Activated T-helper 1 cell treated with anti-CD3 and anti-CD28 coated beads, Interleukin-2, amount 50 U/mL, for 16 hours (primary cell): Measurements from ENCODE around the gene RHBDF1.

Source experiments
- DNase-seq, 2 donors: peaks; one replicate each; pipeline ENCODE4 v3.0.0-alpha.2; 2020; ENCODE audit warnings: low read depth in 1 of 2, low spot score in 1 of 2

RHBDF1 gene

DNA sequence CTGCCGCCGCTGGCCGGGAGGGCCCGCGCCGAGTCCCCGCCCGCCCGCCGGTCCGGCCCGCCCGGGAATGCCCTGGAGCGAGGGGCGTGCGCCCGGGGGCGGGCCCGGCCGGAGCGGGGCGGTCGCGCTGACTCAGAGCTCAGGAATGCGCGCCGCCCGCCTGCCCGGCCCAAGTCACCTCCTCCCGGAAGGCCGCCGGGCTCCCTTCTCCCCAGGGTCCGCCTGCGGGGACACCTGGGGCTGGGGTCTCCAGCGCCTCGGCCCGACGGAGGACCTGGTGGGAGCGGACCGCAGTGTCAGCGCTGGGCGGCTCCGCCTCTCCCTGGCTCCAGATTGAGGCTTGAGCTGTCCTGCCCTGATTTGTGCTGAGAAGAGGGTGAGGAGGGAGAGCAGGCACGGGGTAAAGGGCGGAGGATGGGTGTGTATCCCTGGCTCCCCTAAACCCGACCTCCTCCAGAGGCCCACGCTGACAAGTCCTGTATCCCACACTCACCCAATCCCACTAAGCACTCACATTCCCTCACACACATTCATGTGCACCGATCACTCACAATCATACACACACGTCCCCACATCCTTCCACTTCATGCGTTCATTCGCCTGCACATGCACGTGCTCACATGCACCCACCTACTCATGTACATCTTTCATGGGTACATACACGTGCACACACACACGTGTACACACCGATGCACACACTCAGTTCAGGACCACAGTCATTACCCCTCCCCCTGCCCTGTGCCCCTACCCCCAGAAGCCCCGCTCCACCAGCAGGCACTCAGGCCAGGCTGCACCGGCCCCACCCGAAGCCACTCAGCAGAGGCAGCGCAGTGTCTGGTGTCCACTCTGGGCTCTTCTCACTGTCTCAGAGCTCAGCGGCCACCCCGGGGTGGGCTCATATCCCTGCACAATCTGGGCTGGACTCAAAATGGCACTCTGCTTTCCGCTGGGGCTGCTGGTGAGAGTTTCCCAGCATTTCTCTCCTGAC lies at the start of gene RHBDF1:
TSS of gene RHBDF1 (minus strand) at position 71 of the 988 bp plus-strand sequence. CDS start 7,616 bp downstream, outside the sequence.
- DNase-seq, result no peak

DNA sequence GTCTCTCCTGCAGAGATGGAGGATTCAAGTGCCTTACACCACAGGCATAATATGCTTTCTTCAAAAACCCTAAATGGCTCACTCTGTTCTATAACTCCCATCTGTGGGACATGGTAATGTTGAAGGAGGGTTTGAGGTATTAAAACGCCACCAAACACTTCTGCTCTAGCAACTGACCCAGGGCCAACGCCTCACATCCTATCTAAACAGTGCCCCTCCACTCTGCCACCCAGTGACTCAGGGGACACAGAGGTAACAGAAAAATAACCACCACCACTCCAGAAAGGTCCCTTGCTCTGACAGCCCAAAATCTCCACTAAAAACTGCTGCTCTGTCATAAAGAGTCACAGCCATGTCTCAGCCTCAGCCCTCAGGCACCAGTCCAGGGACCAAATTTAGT lies 48.3 kb upstream of the RHBDF1 start:
- DNase-seq, result no peak

DNA sequence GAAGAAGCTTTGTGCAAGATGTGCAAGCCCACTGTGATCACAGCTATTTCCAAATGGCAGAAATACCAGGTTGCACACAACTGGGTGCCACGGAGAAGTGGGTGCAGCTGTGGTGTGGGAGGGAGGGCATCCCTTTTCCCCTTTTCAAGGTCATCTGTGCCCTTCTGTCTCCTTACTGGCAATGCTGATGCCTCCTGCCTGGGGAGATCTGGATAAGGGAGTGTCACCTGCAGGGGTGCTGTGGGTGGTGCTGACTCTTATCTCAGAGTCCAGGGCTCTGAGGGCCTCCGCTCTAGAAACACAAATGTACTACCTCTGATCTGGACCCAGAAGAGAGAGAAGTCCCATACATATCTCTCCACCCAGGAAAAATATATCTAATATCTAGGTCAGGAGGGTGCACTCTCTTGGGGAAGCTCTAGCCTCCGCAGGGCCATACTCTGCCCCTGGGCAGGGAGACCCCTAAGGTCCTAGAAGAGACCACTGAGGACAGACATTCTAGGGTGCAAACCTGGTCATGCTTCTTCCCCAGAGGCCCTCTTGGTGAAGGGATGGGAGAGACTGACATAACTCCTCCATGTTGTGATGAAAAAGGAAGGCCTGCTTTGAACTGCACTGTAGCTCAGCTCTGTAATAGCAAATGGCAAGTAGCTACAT lies 47.5 kb upstream of the RHBDF1 start:
- no peak for DNase-seq

- no peak for DNase-seq
These were observed 46.9 kb upstream of the RHBDF1 start for GRCh38 chr16:119295-119694.

- no peak for DNase-seq
These were observed 46.4 kb upstream of the RHBDF1 start for GRCh38 chr16:118857-119256.

DNA sequence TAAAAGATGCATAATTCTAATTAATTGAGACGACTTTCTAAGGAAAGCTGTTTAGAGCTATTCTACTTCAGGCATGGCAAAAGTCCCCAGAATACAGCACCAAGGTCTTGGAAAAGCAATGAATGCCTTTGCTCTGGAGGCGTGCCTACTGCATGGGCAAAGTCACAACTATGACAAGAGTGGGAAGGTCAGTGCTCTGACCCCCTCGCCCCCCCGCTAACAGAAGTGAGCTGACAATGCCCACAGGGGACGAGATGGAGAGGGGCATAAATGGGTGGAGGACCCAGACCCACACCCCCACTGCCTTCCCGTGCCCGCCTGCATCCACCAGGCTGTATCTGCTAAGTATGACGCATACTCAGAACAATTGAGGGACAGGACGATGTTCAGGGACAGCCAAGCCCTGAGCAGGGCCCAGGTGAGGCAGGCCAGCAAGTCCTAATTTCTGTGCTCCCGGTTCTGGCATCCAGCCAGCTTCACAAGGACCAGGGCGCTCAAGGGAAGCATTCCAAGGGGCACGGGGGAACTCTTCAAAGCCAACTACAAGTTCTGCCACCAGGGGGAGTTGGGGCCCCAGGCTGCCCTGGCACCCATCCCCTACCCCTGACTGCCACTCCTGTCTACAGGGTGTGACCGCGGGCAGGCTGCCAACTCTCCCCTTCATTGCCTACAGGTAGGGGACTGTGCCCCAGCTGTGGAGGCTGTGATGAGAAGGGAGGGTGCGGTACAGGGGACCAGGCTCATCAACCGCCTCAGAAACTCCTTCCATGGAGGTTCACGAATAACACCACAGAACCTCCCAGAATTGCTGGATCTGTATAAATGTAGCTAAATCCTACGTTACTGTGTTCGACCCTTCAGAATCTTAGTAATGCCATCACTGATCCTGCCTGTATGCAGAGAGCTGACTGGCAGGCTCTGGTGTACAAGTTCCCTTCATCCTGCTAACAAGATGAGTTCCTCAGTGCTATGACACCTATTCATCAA lies 45.2 kb upstream of the RHBDF1 start:
- DNase-seq, result peak; percentile 14 to 36

GRCh38 chr16:116015-116414 lies 43.6 kb upstream of the RHBDF1 start:
- no peak for DNase-seq

DNA sequence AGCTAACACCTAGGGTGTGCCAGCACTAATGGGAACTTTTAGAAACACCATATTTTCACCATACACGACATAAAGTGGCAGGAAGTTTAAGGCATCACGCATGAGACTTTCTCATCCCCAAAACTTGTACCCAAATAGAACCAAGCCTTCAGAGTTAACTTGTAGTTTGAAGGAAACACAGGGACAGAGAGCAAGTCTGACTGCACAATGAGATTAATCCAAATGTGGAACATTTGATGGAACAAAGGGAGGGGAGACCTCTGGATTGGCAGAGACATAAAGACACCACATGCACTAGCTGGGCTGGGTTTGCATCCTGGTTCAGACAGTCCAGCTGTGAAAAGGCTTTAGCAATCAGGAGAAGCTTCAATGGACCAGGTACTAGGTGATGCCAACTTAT lies 41.9 kb upstream of the RHBDF1 start:
- no peak for DNase-seq

- DNase-seq, result no peak
These were observed 39.9 kb upstream of the RHBDF1 start for GRCh38 chr16:112153-112840.

DNA sequence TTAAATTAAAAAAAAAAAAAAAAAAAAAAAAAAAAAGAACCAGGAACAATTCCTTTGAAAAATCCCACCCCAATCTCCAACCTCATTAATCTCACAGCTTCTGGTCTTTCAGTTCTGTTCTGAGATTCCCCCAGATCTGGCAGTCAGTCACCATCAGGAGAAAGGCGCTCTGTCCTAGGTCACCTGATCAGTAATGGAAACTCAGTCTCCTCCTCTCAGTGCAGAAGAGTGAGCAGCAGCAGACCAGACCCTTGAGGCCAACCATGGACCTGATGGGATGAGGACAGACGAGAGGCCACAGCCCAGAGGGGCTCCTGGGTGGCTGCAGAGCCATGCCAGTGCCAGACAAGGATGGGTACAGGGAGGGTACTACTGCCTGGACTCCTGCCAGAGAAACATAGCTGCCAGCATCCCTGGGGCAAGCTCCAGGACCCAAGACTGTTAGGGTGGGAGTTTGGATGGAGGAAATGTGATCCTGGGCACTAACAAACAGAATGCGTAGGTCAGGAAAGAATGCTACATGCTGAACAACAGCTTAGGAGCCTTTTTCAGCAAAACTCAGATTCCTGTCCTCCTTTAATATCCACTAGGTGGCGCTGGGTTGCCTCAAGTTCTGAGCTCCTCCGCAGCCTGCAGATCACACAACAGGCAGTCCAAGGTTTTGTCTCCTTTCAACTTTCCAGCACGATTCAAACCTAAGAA lies 34.3 kb upstream of the RHBDF1 start:
- peak in 1 of 2 donors; percentile 22 for DNase-seq

- DNase-seq, result no peak
These were observed 33.1 kb upstream of the RHBDF1 start for GRCh38 chr16:105521-105920.

DNA sequence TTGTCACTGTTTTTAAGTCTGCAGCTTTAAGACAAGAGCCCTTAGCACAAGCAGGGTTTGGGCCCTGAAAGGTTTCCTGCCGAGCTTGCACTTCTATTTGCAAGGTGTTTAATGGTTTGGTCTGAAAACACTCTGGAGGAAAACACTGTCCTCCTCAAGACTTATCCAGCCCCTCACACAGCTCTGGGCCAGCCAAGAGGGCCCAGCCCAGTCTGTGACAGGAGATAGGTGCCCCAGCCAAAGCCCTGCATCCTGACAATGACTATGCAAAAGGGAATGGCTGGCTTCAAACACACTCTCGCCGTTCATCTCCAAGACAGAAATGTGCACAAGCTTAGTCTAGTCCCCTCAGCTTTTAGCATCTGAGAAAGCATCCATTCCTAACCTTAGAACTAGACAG lies 32.5 kb upstream of the RHBDF1 start:
- no peak for DNase-seq

- no peak for DNase-seq
These were observed 31.9 kb upstream of the RHBDF1 start for GRCh38 chr16:104355-104754.

DNA sequence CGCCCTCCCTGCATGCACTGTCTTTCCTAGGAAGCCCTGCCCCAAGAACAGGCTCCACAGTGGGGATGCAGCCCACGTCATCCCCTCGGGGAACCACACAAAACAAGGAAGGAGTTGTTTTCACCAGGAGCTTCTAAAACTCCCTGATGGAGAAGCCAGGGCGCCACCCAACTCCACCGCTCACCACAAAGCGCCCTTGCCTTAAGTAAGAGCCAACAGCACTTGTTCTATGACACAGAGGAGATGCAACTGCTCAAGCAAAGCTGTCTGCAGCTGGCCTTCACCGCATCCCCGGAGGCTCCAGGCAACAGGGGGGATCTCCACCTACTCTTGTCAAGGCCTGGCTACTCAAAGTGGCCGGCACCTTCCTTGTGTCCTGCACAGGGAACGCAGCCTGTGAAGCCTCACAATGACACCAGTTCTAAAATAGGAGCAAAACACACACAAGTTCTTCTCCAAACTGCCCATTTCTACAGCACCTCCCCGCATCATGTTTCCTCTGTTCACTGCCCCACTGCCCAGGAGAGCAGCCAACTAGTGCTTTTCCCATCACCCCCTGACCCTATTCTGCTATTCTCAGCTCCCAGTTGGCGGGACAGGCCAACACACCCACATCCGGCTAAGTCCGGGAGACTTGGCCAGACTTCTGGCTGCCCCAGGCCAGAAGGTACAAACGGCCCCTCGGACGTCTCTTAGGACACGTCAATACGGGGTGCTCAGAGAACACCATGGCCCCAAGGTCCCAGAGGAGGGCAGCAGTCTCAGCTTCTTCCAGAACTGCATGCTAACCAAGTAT lies 29.8 kb upstream of the RHBDF1 start:
- DNase-seq, result no peak

DNA sequence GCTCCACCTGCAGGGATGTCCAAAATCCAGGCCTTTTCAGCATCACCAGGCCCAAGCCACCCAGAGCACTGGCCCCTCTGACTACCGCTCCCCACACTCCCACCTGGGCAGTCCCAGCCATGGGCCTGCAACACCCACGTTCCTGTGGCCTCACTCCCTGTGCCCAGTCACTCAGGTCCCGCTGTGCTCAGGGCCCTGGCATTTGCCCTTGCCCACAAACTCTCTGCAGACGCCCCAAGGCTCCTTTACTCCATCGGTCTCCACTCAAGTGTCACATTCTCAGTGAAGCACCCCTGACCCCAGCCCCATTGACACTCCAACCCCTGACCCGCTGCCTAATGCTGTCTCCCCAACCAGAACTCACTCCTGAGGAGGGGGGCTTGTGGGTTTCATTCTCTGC lies 29.2 kb upstream of the RHBDF1 start:
- no peak for DNase-seq

DNA sequence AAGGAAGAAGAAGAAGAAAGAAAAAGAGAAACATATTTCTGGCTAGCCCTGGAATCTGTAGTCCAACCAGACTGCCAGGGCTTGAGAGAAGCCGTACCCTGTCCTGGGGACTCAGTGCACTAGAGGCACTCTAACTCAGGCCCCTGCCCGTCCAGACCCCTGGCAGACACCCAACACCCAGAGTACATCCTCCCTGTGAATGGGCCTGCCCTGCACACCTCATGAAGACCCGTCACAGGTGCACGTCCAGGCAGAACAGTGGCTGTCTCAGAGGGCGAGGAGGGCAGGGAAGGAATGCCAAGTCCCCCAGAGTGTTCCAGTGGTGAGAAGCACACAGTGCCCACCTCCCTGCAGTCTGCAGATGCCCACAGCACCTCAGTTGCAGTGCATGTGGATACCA lies 28.6 kb upstream of the RHBDF1 start:
- DNase-seq, result no peak

GRCh38 chr16:97822-98221 lies 25.4 kb upstream of the RHBDF1 start:
- DNase-seq, result no peak

DNA sequence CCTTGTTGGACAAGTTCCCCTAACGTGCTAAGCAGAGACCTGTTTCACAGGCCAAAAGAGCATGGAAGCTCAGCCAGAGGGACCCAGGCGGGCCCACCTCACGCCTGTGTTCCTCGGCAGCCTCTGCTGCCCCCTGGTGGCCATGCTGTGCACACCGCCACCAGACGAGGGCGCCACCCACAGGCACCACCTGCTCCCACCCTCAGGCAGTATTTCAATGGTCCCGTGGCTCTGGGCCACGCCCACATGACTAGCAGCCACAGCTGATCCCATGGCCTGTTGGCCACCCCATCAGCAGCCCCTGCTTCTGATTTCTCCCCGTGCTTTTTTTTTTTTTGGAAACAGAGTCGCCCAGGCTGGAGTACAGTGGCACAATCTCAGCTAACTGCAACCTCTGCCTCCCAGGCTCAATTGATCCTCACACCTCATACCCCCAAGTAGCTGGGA lies 24.5 kb upstream of the RHBDF1 start:
- DNase-seq, result peak; percentile 76 to 85

- no peak for DNase-seq
These were observed 22.5 kb upstream of the RHBDF1 start for GRCh38 chr16:94918-95265.
